Smooth muscle cell of the coronary artery (primary cell): ENCODE measurements around the gene PLB1. TPM values are rescaled to one million over a fixed set of nuclear protein-coding genes. Genes with fewer than 3 reads are reported as not detected.

ENCODE experiments used
- total RNA-seq: library from RNA; depleted of rRNA; stranded (reverse); fragments of >200 nt; gene quantifications from 2 replicates; pipeline ENCODE4 v1.2.3, GENCODE V29; 2014; ENCODE audit warnings: low replicate concordance

The PLB1 gene, protein sequence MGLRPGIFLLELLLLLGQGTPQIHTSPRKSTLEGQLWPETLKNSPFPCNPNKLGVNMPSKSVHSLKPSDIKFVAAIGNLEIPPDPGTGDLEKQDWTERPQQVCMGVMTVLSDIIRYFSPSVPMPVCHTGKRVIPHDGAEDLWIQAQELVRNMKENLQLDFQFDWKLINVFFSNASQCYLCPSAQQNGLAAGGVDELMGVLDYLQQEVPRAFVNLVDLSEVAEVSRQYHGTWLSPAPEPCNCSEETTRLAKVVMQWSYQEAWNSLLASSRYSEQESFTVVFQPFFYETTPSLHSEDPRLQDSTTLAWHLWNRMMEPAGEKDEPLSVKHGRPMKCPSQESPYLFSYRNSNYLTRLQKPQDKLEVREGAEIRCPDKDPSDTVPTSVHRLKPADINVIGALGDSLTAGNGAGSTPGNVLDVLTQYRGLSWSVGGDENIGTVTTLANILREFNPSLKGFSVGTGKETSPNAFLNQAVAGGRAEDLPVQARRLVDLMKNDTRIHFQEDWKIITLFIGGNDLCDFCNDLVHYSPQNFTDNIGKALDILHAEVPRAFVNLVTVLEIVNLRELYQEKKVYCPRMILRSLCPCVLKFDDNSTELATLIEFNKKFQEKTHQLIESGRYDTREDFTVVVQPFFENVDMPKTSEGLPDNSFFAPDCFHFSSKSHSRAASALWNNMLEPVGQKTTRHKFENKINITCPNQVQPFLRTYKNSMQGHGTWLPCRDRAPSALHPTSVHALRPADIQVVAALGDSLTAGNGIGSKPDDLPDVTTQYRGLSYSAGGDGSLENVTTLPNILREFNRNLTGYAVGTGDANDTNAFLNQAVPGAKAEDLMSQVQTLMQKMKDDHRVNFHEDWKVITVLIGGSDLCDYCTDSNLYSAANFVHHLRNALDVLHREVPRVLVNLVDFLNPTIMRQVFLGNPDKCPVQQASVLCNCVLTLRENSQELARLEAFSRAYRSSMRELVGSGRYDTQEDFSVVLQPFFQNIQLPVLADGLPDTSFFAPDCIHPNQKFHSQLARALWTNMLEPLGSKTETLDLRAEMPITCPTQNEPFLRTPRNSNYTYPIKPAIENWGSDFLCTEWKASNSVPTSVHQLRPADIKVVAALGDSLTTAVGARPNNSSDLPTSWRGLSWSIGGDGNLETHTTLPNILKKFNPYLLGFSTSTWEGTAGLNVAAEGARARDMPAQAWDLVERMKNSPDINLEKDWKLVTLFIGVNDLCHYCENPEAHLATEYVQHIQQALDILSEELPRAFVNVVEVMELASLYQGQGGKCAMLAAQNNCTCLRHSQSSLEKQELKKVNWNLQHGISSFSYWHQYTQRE (N-terminal part only)
- total RNA-seq: 0.23 and 0.30 TPM in 2 replicates

DNA sequence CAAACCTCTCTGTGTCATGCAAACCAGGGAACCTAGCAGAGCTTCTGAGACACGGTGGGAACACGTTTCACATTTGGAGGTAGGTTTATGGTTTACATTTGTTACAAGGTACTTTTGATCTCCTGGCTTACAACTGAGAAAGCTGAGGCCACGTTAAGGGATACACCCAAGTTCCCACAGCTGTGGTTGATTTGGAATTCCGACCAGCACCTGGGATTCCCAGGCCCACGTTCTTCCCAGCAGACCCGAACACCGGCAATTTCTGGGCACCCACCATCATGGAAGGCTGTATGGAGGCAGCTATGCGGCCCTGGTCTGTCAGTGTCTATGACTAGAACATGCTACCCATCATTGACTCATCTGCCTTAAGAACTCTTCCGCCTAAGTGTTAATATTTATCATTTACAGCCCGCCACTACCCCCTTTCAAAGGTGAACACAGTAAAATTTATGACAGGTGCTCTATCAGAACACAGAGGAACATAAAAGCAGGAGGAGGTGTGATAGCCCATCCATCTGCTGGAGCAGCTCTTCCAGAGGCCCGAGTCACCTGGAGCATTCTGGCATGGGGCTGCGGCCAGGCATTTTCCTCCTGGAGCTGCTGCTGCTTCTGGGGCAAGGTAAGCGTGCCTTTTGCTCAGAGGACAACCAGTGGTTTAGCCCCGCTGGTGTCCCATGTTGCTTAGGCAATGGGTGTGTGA is at the start of gene PLB1:
Gene PLB1 (plus strand): TSS at position 510 of the 700 bp plus-strand sequence. CDS start 55 bp downstream, at position 565.

Other genes starting within 250 kb of the PLB1 start
- gene FOSL2, start 103.2 kb upstream of the PLB1 start, total RNA-seq: 26.5 and 55.8 TPM in 2 replicates